Measurements from ENCODE around the gene COMT. TPM values are rescaled to one million over a fixed set of nuclear protein-coding genes. Genes with fewer than 3 reads are reported as not detected.

COMT gene
- total and polyA plus RNA-seq, 2 experiments from 2014 or later, result 29.6 to 29.8 TPM

DNA sequence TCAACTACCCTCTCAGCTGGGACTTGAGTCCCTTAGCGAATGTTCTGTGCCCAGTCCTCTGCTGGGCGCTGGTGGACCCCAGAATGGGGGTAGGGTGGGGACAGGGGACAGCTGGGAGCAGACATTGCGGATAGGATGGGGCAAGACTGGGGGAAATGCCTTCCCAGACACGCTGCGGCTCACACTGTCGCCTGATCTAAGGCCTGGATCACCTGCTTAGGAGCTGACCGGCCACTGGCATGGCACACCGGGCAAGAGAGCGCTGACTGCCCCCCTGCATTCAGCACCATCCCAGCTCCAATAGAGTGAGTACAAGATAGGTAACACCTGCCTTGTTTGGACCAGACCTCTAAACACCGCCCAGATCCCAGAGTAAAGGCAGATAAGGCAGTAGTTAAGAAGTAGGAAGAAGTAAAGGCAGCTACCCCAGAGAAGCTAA lies 73.6 kb downstream of the COMT start:
- H3F3A ChIP-seq (replicated peaks; ENCODE audit: low read depth), result no peaks in the 10 kb centered on the region
- Mint-ChIP-seq H3K27me3 (ENCODE audit: insufficient read depth, low read depth, poor library complexity) (peaks cover 41% of the 10 kb centered on the region), H3K4me3 (peak overlapping the region; percentile 63), H3K27ac (no peak overlapping the region), H3K9me3 (no peaks in the 10 kb centered on the region), H3K36me3 (ENCODE audit: low read depth) (no peaks in the 10 kb centered on the region; the same call in 2 of the 3 replicates), H3K4me1 (peaks cover 2% of the 10 kb centered on the region; the same call in 2 of the 3 replicates)
- peaks cover 10% of the 10 kb centered on the region; the same call in 1 of the 2 replicates for H3K4me1 ChIP-seq (ENCODE audit: insufficient read depth)
- H3K9me2 ChIP-seq (ENCODE audit: insufficient read depth), result no peaks in the 10 kb centered on the region
- H3K4me3 ChIP-seq, result peak overlapping the region; percentile 87
- no peaks in the 10 kb centered on the region for H3K79me2 ChIP-seq (replicated peaks; ENCODE audit: insufficient read depth)
- H3K36me3 ChIP-seq (ENCODE audit: insufficient read depth), result no peaks in the 10 kb centered on the region
- DNase-seq (ENCODE audit: low spot score) (no peak), ATAC-seq (no peak)
- H3K27me3 ChIP-seq (ENCODE audit: insufficient read depth), result peaks cover 43% of the 10 kb centered on the region
- H3K27ac ChIP-seq (ENCODE audit: low read depth), result no peak overlapping the region
- H3K4me2 ChIP-seq, result peak overlapping the region; percentile 83; the same call in 1 of the 2 replicates
- H2AFZ ChIP-seq, result no peak overlapping the region
- TF ChIP-seq EZH2 (IDR thresholded peaks at IDR 0.05; ENCODE audit: low read depth, unreplicated experiment), result no peak
- TF ChIP-seq, protein P1, sequence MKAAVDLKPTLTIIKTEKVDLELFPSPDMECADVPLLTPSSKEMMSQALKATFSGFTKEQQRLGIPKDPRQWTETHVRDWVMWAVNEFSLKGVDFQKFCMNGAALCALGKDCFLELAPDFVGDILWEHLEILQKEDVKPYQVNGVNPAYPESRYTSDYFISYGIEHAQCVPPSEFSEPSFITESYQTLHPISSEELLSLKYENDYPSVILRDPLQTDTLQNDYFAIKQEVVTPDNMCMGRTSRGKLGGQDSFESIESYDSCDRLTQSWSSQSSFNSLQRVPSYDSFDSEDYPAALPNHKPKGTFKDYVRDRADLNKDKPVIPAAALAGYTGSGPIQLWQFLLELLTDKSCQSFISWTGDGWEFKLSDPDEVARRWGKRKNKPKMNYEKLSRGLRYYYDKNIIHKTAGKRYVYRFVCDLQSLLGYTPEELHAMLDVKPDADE (IDR thresholded peaks at IDR 0.05), result no peak
- TF ChIP-seq, protein P2, sequence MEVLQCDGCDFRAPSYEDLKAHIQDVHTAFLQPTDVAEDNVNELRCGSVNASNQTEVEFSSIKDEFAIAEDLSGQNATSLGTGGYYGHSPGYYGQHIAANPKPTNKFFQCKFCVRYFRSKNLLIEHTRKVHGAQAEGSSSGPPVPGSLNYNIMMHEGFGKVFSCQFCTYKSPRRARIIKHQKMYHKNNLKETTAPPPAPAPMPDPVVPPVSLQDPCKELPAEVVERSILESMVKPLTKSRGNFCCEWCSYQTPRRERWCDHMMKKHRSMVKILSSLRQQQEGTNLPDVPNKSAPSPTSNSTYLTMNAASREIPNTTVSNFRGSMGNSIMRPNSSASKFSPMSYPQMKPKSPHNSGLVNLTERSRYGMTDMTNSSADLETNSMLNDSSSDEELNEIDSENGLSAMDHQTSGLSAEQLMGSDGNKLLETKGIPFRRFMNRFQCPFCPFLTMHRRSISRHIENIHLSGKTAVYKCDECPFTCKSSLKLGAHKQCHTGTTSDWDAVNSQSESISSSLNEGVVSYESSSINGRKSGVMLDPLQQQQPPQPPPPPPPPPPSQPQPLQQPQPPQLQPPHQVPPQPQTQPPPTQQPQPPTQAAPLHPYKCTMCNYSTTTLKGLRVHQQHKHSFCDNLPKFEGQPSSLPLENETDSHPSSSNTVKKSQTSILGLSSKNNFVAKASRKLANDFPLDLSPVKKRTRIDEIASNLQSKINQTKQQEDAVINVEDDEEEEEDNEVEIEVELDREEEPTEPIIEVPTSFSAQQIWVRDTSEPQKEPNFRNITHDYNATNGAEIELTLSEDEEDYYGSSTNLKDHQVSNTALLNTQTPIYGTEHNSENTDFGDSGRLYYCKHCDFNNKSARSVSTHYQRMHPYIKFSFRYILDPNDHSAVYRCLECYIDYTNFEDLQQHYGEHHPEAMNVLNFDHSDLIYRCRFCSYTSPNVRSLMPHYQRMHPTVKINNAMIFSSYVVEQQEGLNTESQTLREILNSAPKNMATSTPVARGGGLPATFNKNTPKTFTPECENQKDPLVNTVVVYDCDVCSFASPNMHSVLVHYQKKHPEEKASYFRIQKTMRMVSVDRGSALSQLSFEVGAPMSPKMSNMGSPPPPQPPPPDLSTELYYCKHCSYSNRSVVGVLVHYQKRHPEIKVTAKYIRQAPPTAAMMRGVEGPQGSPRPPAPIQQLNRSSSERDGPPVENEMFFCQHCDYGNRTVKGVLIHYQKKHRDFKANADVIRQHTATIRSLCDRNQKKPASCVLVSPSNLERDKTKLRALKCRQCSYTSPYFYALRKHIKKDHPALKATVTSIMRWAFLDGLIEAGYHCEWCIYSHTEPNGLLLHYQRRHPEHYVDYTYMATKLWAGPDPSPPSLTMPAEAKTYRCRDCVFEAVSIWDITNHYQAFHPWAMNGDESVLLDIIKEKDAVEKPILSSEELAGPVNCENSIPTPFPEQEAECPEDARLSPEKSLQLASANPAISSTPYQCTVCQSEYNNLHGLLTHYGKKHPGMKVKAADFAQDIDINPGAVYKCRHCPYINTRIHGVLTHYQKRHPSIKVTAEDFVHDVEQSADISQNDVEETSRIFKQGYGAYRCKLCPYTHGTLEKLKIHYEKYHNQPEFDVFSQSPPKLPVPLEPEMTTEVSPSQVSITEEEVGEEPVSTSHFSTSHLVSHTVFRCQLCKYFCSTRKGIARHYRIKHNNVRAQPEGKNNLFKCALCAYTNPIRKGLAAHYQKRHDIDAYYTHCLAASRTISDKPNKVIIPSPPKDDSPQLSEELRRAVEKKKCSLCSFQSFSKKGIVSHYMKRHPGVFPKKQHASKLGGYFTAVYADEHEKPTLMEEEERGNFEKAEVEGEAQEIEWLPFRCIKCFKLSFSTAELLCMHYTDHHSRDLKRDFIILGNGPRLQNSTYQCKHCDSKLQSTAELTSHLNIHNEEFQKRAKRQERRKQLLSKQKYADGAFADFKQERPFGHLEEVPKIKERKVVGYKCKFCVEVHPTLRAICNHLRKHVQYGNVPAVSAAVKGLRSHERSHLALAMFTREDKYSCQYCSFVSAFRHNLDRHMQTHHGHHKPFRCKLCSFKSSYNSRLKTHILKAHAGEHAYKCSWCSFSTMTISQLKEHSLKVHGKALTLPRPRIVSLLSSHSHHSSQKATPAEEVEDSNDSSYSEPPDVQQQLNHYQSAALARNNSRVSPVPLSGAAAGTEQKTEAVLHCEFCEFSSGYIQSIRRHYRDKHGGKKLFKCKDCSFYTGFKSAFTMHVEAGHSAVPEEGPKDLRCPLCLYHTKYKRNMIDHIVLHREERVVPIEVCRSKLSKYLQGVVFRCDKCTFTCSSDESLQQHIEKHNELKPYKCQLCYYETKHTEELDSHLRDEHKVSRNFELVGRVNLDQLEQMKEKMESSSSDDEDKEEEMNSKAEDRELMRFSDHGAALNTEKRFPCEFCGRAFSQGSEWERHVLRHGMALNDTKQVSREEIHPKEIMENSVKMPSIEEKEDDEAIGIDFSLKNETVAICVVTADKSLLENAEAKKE (CRISPR knock-in tag; IDR thresholded peaks at IDR 0.05), result no peak
- TF ChIP-seq POLR2AphosphoS5 (IDR thresholded peaks at IDR 0.05; ENCODE audit: low read depth), result no peak
- no peak for TF ChIP-seq JUNB (IDR thresholded peaks at IDR 0.05; ENCODE audit: unreplicated experiment)
- TF ChIP-seq, protein P3, sequence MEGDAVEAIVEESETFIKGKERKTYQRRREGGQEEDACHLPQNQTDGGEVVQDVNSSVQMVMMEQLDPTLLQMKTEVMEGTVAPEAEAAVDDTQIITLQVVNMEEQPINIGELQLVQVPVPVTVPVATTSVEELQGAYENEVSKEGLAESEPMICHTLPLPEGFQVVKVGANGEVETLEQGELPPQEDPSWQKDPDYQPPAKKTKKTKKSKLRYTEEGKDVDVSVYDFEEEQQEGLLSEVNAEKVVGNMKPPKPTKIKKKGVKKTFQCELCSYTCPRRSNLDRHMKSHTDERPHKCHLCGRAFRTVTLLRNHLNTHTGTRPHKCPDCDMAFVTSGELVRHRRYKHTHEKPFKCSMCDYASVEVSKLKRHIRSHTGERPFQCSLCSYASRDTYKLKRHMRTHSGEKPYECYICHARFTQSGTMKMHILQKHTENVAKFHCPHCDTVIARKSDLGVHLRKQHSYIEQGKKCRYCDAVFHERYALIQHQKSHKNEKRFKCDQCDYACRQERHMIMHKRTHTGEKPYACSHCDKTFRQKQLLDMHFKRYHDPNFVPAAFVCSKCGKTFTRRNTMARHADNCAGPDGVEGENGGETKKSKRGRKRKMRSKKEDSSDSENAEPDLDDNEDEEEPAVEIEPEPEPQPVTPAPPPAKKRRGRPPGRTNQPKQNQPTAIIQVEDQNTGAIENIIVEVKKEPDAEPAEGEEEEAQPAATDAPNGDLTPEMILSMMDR (conservative IDR thresholded peaks at IDR 0.05; ENCODE audit: low read depth in 2 of 2), result no peak
- no peak for TF ChIP-seq ZNF114 (CRISPR knock-in tag; IDR thresholded peaks at IDR 0.05)
- TF ChIP-seq STAT1 (IDR thresholded peaks at IDR 0.05; ENCODE audit: unreplicated experiment), result no peak
- TF ChIP-seq, protein P4, sequence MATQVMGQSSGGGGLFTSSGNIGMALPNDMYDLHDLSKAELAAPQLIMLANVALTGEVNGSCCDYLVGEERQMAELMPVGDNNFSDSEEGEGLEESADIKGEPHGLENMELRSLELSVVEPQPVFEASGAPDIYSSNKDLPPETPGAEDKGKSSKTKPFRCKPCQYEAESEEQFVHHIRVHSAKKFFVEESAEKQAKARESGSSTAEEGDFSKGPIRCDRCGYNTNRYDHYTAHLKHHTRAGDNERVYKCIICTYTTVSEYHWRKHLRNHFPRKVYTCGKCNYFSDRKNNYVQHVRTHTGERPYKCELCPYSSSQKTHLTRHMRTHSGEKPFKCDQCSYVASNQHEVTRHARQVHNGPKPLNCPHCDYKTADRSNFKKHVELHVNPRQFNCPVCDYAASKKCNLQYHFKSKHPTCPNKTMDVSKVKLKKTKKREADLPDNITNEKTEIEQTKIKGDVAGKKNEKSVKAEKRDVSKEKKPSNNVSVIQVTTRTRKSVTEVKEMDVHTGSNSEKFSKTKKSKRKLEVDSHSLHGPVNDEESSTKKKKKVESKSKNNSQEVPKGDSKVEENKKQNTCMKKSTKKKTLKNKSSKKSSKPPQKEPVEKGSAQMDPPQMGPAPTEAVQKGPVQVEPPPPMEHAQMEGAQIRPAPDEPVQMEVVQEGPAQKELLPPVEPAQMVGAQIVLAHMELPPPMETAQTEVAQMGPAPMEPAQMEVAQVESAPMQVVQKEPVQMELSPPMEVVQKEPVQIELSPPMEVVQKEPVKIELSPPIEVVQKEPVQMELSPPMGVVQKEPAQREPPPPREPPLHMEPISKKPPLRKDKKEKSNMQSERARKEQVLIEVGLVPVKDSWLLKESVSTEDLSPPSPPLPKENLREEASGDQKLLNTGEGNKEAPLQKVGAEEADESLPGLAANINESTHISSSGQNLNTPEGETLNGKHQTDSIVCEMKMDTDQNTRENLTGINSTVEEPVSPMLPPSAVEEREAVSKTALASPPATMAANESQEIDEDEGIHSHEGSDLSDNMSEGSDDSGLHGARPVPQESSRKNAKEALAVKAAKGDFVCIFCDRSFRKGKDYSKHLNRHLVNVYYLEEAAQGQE (IDR thresholded peaks at IDR 0.05; ENCODE audit: unreplicated experiment), result no peak
- TF ChIP-seq ZNF331 (CRISPR knock-in tag; IDR thresholded peaks at IDR 0.05; ENCODE audit: low read depth), result no peak
- TF ChIP-seq EZH2phosphoT487 (IDR thresholded peaks at IDR 0.05; ENCODE audit: unreplicated experiment), result no peak
- no peak for TF ChIP-seq NANOG (IDR thresholded peaks at IDR 0.05; ENCODE audit: borderline replicate concordance)
- no peak for TF ChIP-seq CREB1 (CRISPR knock-in tag; IDR thresholded peaks at IDR 0.05; ENCODE audit: low read depth)
- H4K20me1 ChIP-seq (replicated peaks; ENCODE audit: insufficient read depth), result no peaks in the 10 kb centered on the region

All from GM23338 (cell line).